ENCODE data around the gene DBI. TPM values are rescaled to one million over a fixed set of nuclear protein-coding genes. Genes with fewer than 3 reads are reported as not detected.
A peak's percentile ranks its signal among the peaks of the same experiment; 100 is the strongest.

Gene DBI
- total and polyA plus RNA-seq, 7 donors = 50.6 to 264 (median 88.7) TPM

GRCh38 chr2:119407430-119408220 is 40.8 kb downstream of the DBI start:
- Histone ChIP-seq H3K4me3 (no peak overlapping the region), H3K4me1 (peaks cover 6% of the 10 kb centered on the region), H3K27ac (no peak overlapping the region), H3K9me3 (no peaks in the 10 kb centered on the region), H3K36me3 (ENCODE audit: insufficient read depth in 1 of 2, low read depth in 1 of 2) (no peaks in the 10 kb centered on the region), H3K27me3 (ENCODE audit: insufficient read depth in 3 of 3, low read length in 2 of 3) (no peaks in the 10 kb centered on the region)
- no peak for DNase-seq
- ATAC-seq = peak; percentile 85 to 95 (median 88)
- intact Hi-C loops (cut with DNase I) = loop anchor here (1.0 to 5.0 kb wide), 3 partner anchors 69 to 251 kb away; no protein-coding TSS in a partner anchor
- peak; percentile 84 for TF ChIP-seq CTCF (IDR thresholded peaks at IDR 0.05)
- WGBS, 3 donors = 69 to 81% (median 75%) methylated on average over 7 of the region's 7 CpGs

GRCh38 chr2:119408221-119408619 is 41.4 kb downstream of the DBI start:
- ATAC-seq (peak in 3 of 4 donors; percentile 9 to 66 (median 48)), DNase-seq (no peak)
- intact Hi-C loops (cut with DNase I) = loop anchor here in 1 of 2 donors (5.0 kb wide), 1 partner anchor 69 kb away; no protein-coding TSS in a partner anchor
- H3K27ac ChIP-seq = no peak overlapping the region
- 57 to 66% (median 61%) methylated on average over 5 of the region's 5 CpGs for WGBS, 3 donors
- H3K9me3 ChIP-seq = no peaks in the 10 kb centered on the region
- no peak overlapping the region for H3K4me3 ChIP-seq
- no peak for TF ChIP-seq CTCF (IDR thresholded peaks at IDR 0.05)
- peaks cover 6% of the 10 kb centered on the region for H3K4me1 ChIP-seq
- no peaks in the 10 kb centered on the region for H3K27me3 ChIP-seq (ENCODE audit: insufficient read depth in 3 of 3, low read length in 2 of 3)
- no peaks in the 10 kb centered on the region for H3K36me3 ChIP-seq (ENCODE audit: insufficient read depth in 1 of 2, low read depth in 1 of 2)

DNA sequence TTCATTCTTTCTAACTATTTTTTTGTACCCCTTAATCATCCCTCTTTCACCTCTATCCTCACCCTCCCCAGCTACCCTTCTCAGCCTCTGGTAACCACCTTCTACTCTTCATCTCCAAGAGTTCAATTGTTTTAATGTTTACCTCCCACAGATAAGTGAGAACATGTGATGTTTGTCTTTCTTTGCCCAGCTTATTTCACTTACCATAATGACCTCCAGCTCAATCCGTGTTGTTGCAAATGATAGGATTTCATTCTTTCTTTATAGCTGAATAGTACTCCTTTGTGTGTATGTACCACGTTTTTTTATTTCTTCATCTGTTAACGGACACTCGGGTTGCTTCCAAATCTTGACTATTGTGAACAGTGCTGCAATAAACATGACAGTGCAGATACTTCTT is 42.7 kb downstream of the DBI start:
- H3K9me3 ChIP-seq = no peaks in the 10 kb centered on the region
- TF ChIP-seq CTCF (IDR thresholded peaks at IDR 0.05) = no peak
- no peak for DNase-seq
- H3K27me3 ChIP-seq (ENCODE audit: insufficient read depth in 3 of 3, low read length in 2 of 3) = no peaks in the 10 kb centered on the region
- WGBS, 3 donors = 80 to 83% (median 81%) methylated on average over 4 of the region's 4 CpGs
- peaks cover 6% of the 10 kb centered on the region for H3K4me1 ChIP-seq
- no peaks in the 10 kb centered on the region for H3K36me3 ChIP-seq (ENCODE audit: insufficient read depth in 1 of 2, low read depth in 1 of 2)
- no peak overlapping the region for H3K27ac ChIP-seq
- H3K4me3 ChIP-seq = no peak overlapping the region
- ATAC-seq = no peak
- intact Hi-C loops (cut with DNase I) = loop anchor here in 1 of 2 donors (5.0 kb wide), 1 partner anchor 68 kb away; no protein-coding TSS in a partner anchor

DNA sequence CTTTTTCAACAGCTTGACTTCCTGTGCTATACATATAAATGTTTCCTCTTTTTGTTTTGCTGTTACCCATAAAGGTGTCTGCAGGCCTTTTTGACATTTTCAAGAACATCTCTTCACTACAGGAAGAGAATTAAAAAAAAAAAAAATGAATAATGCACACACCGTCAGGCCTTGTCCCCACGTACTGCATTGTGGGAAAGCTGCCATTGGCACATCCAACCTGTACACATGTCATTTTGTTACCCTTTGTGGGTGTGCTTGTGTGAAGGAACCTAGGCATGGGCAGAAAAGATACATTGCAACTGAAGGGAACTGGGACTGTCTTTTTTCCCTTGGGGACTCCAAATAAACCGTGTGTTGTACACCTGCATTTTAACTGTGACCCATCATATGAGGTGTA is 48.1 kb downstream of the DBI start:
- no peaks in the 10 kb centered on the region for H3K4me1 ChIP-seq
- WGBS, 3 donors = 72 to 77% (median 73%) methylated on average over 3 of the region's 3 CpGs
- H3K9me3 ChIP-seq = no peaks in the 10 kb centered on the region
- intact Hi-C loops (cut with DNase I) = no loop called here
- H3K36me3 ChIP-seq (ENCODE audit: insufficient read depth in 1 of 2, low read depth in 1 of 2) = no peaks in the 10 kb centered on the region
- DNase-seq (no peak), ATAC-seq (no peak)
- no peaks in the 10 kb centered on the region for H3K27me3 ChIP-seq (ENCODE audit: insufficient read depth in 3 of 3, low read length in 2 of 3)
- H3K4me3 ChIP-seq = no peak overlapping the region
- no peak overlapping the region for H3K27ac ChIP-seq
- TF ChIP-seq CTCF (IDR thresholded peaks at IDR 0.05) = no peak
